ENCODE results near the gene NNMT. TPM values are rescaled to one million over a fixed set of nuclear protein-coding genes. Genes with fewer than 3 reads are reported as not detected.

Gene NNMT
- total RNA-seq, 1 experiment from 2014 or later, result not detected

DNA sequence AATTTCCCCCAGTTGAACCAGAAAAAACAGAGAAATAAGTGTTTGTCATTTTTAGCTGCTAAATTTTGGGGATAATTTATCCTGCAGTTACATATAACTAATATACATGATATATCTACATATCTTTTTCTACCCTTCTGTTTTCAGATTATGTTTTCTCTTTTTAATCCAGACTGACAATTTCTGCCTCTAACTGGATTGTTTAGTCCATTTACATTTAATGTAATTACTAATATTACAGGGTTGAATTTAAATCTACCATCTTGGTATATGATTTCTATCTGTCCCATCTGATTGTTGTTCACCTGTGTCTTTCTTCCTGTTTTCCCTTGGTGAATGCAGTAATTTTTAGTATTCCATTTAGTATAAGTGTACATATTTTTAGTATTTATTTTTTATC is 5.7 kb downstream of the NNMT start:
- H2BK20ac ChIP-seq (ENCODE audit: low read depth, low read length, poor library complexity, severe bottlenecking), result no peak overlapping the region
- no peak overlapping the region for H2AFZ ChIP-seq (ENCODE audit: low read length)
- H2BK12ac ChIP-seq (ENCODE audit: insufficient read length, low read depth, low read length), result no peak overlapping the region
- H3K79me1 ChIP-seq (ENCODE audit: insufficient read depth, low read depth, low read length, poor library complexity, severe bottlenecking), result no peaks in the 10 kb centered on the region
- no peak overlapping the region for H2BK5ac ChIP-seq (ENCODE audit: insufficient read length, low read length)
- TF ChIP-seq CTCF (conservative IDR thresholded peaks at IDR 0.05), result no peak
- H3K4me1 ChIP-seq (ENCODE audit: insufficient read depth, low read length), result no peaks in the 10 kb centered on the region
- no peak overlapping the region for H3K27ac ChIP-seq (ENCODE audit: insufficient read length, low read depth, low read length)
- H3K27me3 Mint-ChIP-seq (ENCODE audit: low read depth), result no peaks in the 10 kb centered on the region; the same call in 1 of the 2 replicates
- H2BK15ac ChIP-seq (ENCODE audit: low read depth, low read length), result no peak overlapping the region
- H3K23me2 ChIP-seq (ENCODE audit: insufficient read length, low read depth, low read length, poor library complexity, severe bottlenecking), result no peaks in the 10 kb centered on the region
- H3K18ac ChIP-seq (ENCODE audit: insufficient read length, low read depth, low read length), result no peak overlapping the region
- no peak overlapping the region for H3K4ac ChIP-seq (ENCODE audit: low read depth, low read length)
- H3T11ph ChIP-seq (ENCODE audit: low read length), result no peak overlapping the region
- no peaks in the 10 kb centered on the region for H3K27me3 ChIP-seq (ENCODE audit: insufficient read depth, low read length)
- H2BK120ac ChIP-seq (ENCODE audit: low read depth, low read length, poor library complexity, severe bottlenecking), result no peak overlapping the region
- H4K8ac ChIP-seq (replicated peaks; ENCODE audit: insufficient read length, low read depth, low read length), result no peak overlapping the region
- no peaks in the 10 kb centered on the region for H3K79me2 ChIP-seq (ENCODE audit: insufficient read depth, low read length)
- H3K4me2 ChIP-seq (ENCODE audit: insufficient read depth, insufficient read length, low read length), result no peak overlapping the region
- H3K4me1 Mint-ChIP-seq, result no peaks in the 10 kb centered on the region
- H4K20me1 ChIP-seq (ENCODE audit: control insufficient read depth, insufficient read depth, insufficient read length), result no peaks in the 10 kb centered on the region
- peaks cover 17 to 21% of the 10 kb centered on the region in 2 experiments for H3K9me3 Mint-ChIP-seq
- H3K36me3 Mint-ChIP-seq (ENCODE audit: insufficient read depth in 1 of 3, low read depth in 3 of 3), result peaks cover 0 to 19% (median 0%) of the 10 kb centered on the region in 3 experiments; a peak in 3 of 7 replicates
- no peak overlapping the region for H3K23ac ChIP-seq (ENCODE audit: insufficient read length, low read depth, low read length)
- no peaks in the 10 kb centered on the region for H3K9me3 ChIP-seq (ENCODE audit: control insufficient read depth, low read depth, low read length)
- H3K27ac Mint-ChIP-seq, result no peak overlapping the region
- no peak overlapping the region for H3K4me3 Mint-ChIP-seq
- no peak overlapping the region for H4K91ac ChIP-seq (ENCODE audit: insufficient read length, low read depth, low read length)
- no peak overlapping the region for H2AK5ac ChIP-seq (ENCODE audit: insufficient read length, low read length)
- no peak for DNase-seq
- H4K5ac ChIP-seq (ENCODE audit: insufficient read length, low read depth, low read length), result no peak overlapping the region
- no peak overlapping the region for H3K9ac ChIP-seq (ENCODE audit: extremely low read depth, insufficient read length, low read length)
- H3K56ac ChIP-seq (ENCODE audit: insufficient read length, low read depth, low read length), result no peak overlapping the region
- no peak overlapping the region for H3K14ac ChIP-seq (ENCODE audit: insufficient read depth, low read length)
